IgD-negative memory B cell (primary cell): ENCODE results near the gene ABCA2. TPM values are rescaled to one million over a fixed set of nuclear protein-coding genes. Genes with fewer than 3 reads are reported as not detected.
A peak's percentile ranks its signal among the peaks of the same experiment; 100 is the strongest.
"Not testable (repeated sequence)": the region's sequence is repeated elsewhere in the genome, so short reads cannot be mapped to it uniquely, and the experiment has no call there.

Experiments used
- H3K27ac Mint-ChIP-seq, 3 donors: one replicate each; pipeline ENCODE4 v1.8.0; 2020 to 2022; ENCODE audit warnings: mild to moderate bottlenecking in 3 of 3, mixed read lengths in 3 of 3, moderate library complexity in 1 of 3
- H3K27me3 Mint-ChIP-seq: one replicate; pipeline ENCODE4 v1.8.0; 2021; ENCODE audit warnings: mixed read lengths
- H3K36me3 Mint-ChIP-seq: one replicate; pipeline ENCODE4 v1.8.0; 2020; ENCODE audit warnings: mild to moderate bottlenecking, mixed read lengths
- H3K4me1 Mint-ChIP-seq, 3 donors: one replicate each; pipeline ENCODE4 v1.8.0; 2020 to 2022; ENCODE audit warnings: mixed read lengths in 3 of 3, mild to moderate bottlenecking in 1 of 3
- H3K4me3 Mint-ChIP-seq, 4 donors: one replicate each; pipeline ENCODE4 v1.8.0; 2020 to 2022; ENCODE audit warnings: mild to moderate bottlenecking in 4 of 4, mixed read lengths in 4 of 4, moderate library complexity in 3 of 4
- H3K9me3 Mint-ChIP-seq, 3 donors: one replicate each; pipeline ENCODE4 v1.8.0; 2020 to 2021; ENCODE audit warnings: mixed read lengths in 3 of 3, mild to moderate bottlenecking in 1 of 3
- polyA plus RNA-seq: library from polyadenylated mRNA; unstranded; fragments of 300-500 nt; fragmentation: Illumina TruSeq; gene quantifications from one replicate; pipeline ENCODE4 v1.2.3, GENCODE V29; 2021

Gene ABCA2
- polyA plus RNA-seq, 1 donor from 2014 or later, result 3.9 TPM

GRCh38 chr9:137066096-137066861, 38.2 kb upstream of the ABCA2 start:
- Mint-ChIP-seq H3K4me3 (no peak overlapping the region), H3K4me1 (peaks cover 6 to 12% (median 9%) of the 10 kb centered on the region in 3 donors), H3K36me3 (no peaks in the 10 kb centered on the region), H3K27me3 (peaks cover 1% of the 10 kb centered on the region), H3K9me3 (no peaks in the 10 kb centered on the region), H3K27ac (no peak overlapping the region)

GRCh38 chr9:137065336-137065967, 37.4 kb upstream of the ABCA2 start:
- peaks cover 1% of the 10 kb centered on the region for H3K27me3 Mint-ChIP-seq
- H3K36me3 Mint-ChIP-seq, result no peaks in the 10 kb centered on the region
- no peak overlapping the region for H3K27ac Mint-ChIP-seq
- H3K9me3 Mint-ChIP-seq, result no peaks in the 10 kb centered on the region
- peaks cover 5 to 8% (median 6%) of the 10 kb centered on the region in 3 donors for H3K4me1 Mint-ChIP-seq
- H3K4me3 Mint-ChIP-seq, result no peak overlapping the region

GRCh38 chr9:137064880-137065164, 36.8 kb upstream of the ABCA2 start:
- no peaks in the 10 kb centered on the region for H3K9me3 Mint-ChIP-seq
- H3K27me3 Mint-ChIP-seq, result peaks cover 1% of the 10 kb centered on the region
- H3K27ac Mint-ChIP-seq, result no peak overlapping the region
- no peaks in the 10 kb centered on the region for H3K36me3 Mint-ChIP-seq
- H3K4me3 Mint-ChIP-seq, result no peak overlapping the region
- H3K4me1 Mint-ChIP-seq, result peaks cover 5 to 8% (median 6%) of the 10 kb centered on the region in 3 donors

- H3K27ac Mint-ChIP-seq, result peak overlapping the region in 1 of 3 donors; percentile 72
- no peak overlapping the region for H3K4me3 Mint-ChIP-seq
- H3K36me3 Mint-ChIP-seq, result no peaks in the 10 kb centered on the region
- peaks cover 1% of the 10 kb centered on the region for H3K27me3 Mint-ChIP-seq
- H3K4me1 Mint-ChIP-seq, result peaks cover 5 to 7% (median 6%) of the 10 kb centered on the region in 3 donors
- H3K9me3 Mint-ChIP-seq, result no peaks in the 10 kb centered on the region
Observed at GRCh38 chr9:137064027-137064879, 36.2 kb upstream of the ABCA2 start.

GRCh38 chr9:137063311-137064026, 35.4 kb upstream of the ABCA2 start:
- H3K4me3 Mint-ChIP-seq, result no peak overlapping the region
- peak overlapping the region in 1 of 3 donors; percentile 72 for H3K27ac Mint-ChIP-seq
- H3K27me3 Mint-ChIP-seq, result peaks cover 1% of the 10 kb centered on the region
- H3K9me3 Mint-ChIP-seq, result no peaks in the 10 kb centered on the region
- peaks cover 5 to 7% (median 6%) of the 10 kb centered on the region in 3 donors for H3K4me1 Mint-ChIP-seq
- no peaks in the 10 kb centered on the region for H3K36me3 Mint-ChIP-seq

- not testable (repeated sequence) for H3K9me3 Mint-ChIP-seq, H3K4me1 Mint-ChIP-seq, H3K27me3 Mint-ChIP-seq, H3K27ac Mint-ChIP-seq, H3K36me3 Mint-ChIP-seq, H3K4me3 Mint-ChIP-seq
Observed at GRCh38 chr9:137062798-137063197, 34.8 kb upstream of the ABCA2 start.

- no peak overlapping the region for H3K4me3 Mint-ChIP-seq
- no peaks in the 10 kb centered on the region for H3K9me3 Mint-ChIP-seq
- H3K4me1 Mint-ChIP-seq, result peaks cover 0 to 3% (median 0%) of the 10 kb centered on the region in 3 donors
- H3K27me3 Mint-ChIP-seq, result peaks cover 1% of the 10 kb centered on the region
- H3K36me3 Mint-ChIP-seq, result no peaks in the 10 kb centered on the region
- no peak overlapping the region for H3K27ac Mint-ChIP-seq
Observed at GRCh38 chr9:137062384-137062783, 34.3 kb upstream of the ABCA2 start.

GRCh38 chr9:137058521-137059234, 30.6 kb upstream of the ABCA2 start:
- no peak overlapping the region for H3K27ac Mint-ChIP-seq
- no peaks in the 10 kb centered on the region for H3K27me3 Mint-ChIP-seq
- no peaks in the 10 kb centered on the region for H3K9me3 Mint-ChIP-seq
- H3K36me3 Mint-ChIP-seq, result no peaks in the 10 kb centered on the region
- H3K4me1 Mint-ChIP-seq, result no peaks in the 10 kb centered on the region
- peak overlapping the region in 1 of 4 donors; percentile 38 for H3K4me3 Mint-ChIP-seq

- H3K27ac Mint-ChIP-seq, result no peak overlapping the region
- H3K4me3 Mint-ChIP-seq, result no peak overlapping the region
- H3K4me1 Mint-ChIP-seq, result no peaks in the 10 kb centered on the region
- H3K9me3 Mint-ChIP-seq, result no peaks in the 10 kb centered on the region
- H3K36me3 Mint-ChIP-seq, result no peaks in the 10 kb centered on the region
- peaks cover 5% of the 10 kb centered on the region for H3K27me3 Mint-ChIP-seq
Observed at GRCh38 chr9:137057545-137057944, 29.5 kb upstream of the ABCA2 start.

- no peaks in the 10 kb centered on the region for H3K36me3 Mint-ChIP-seq
- no peaks in the 10 kb centered on the region for H3K4me1 Mint-ChIP-seq
Observed at GRCh38 chr9:137056739-137057415, 28.8 kb upstream of the ABCA2 start.

GRCh38 chr9:137055385-137056364, 27.6 kb upstream of the ABCA2 start:
- H3K4me1 Mint-ChIP-seq, result no peaks in the 10 kb centered on the region
- H3K27ac Mint-ChIP-seq, result no peak overlapping the region
- no peaks in the 10 kb centered on the region for H3K36me3 Mint-ChIP-seq
- no peaks in the 10 kb centered on the region for H3K9me3 Mint-ChIP-seq
- H3K27me3 Mint-ChIP-seq, result peaks cover 5% of the 10 kb centered on the region
- H3K4me3 Mint-ChIP-seq, result no peak overlapping the region

More at GRCh38 chr9:137056739-137057415, 28.8 kb upstream of the ABCA2 start:
- Mint-ChIP-seq H3K27ac (peak overlapping the region in 1 of 3 donors; percentile 35), H3K4me3 (peak overlapping the region in 2 of 4 donors; percentile 23 to 52), H3K27me3 (peaks cover 5% of the 10 kb centered on the region), H3K9me3 (no peaks in the 10 kb centered on the region)

- no peaks in the 10 kb centered on the region for H3K4me1 Mint-ChIP-seq
- no peaks in the 10 kb centered on the region for H3K9me3 Mint-ChIP-seq
- peak overlapping the region in 1 of 4 donors; percentile 49 for H3K4me3 Mint-ChIP-seq
- no peaks in the 10 kb centered on the region for H3K36me3 Mint-ChIP-seq
- H3K27me3 Mint-ChIP-seq, result peaks cover 5% of the 10 kb centered on the region
- H3K27ac Mint-ChIP-seq, result no peak overlapping the region
Observed at GRCh38 chr9:137054932-137055384, 26.9 kb upstream of the ABCA2 start.
